Melanocyte of skin (primary cell): ENCODE data around the gene ATP8B4. TPM values are rescaled to one million over a fixed set of nuclear protein-coding genes. Genes with fewer than 3 reads are reported as not detected.

ENCODE experiments used
- small RNA-seq, 2 donors: library from RNA; depleted of rRNA; stranded (forward); fragments of <200 nt; gene quantifications; one replicate each; pipeline ENCODE3, GENCODE V24; 2012
- total RNA-seq, 2 donors: library from RNA; depleted of rRNA; stranded (reverse); fragments of >200 nt; gene quantifications; 2 replicates each; pipeline ENCODE4 v1.2.3, GENCODE V29; 2012

Gene ATP8B4, protein sequence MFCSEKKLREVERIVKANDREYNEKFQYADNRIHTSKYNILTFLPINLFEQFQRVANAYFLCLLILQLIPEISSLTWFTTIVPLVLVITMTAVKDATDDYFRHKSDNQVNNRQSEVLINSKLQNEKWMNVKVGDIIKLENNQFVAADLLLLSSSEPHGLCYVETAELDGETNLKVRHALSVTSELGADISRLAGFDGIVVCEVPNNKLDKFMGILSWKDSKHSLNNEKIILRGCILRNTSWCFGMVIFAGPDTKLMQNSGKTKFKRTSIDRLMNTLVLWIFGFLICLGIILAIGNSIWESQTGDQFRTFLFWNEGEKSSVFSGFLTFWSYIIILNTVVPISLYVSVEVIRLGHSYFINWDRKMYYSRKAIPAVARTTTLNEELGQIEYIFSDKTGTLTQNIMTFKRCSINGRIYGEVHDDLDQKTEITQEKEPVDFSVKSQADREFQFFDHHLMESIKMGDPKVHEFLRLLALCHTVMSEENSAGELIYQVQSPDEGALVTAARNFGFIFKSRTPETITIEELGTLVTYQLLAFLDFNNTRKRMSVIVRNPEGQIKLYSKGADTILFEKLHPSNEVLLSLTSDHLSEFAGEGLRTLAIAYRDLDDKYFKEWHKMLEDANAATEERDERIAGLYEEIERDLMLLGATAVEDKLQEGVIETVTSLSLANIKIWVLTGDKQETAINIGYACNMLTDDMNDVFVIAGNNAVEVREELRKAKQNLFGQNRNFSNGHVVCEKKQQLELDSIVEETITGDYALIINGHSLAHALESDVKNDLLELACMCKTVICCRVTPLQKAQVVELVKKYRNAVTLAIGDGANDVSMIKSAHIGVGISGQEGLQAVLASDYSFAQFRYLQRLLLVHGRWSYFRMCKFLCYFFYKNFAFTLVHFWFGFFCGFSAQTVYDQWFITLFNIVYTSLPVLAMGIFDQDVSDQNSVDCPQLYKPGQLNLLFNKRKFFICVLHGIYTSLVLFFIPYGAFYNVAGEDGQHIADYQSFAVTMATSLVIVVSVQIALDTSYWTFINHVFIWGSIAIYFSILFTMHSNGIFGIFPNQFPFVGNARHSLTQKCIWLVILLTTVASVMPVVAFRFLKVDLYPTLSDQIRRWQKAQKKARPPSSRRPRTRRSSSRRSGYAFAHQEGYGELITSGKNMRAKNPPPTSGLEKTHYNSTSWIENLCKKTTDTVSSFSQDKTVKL
- under 1 TPM; 0.33 to 0.69 TPM for total RNA-seq

GRCh38 chr15:50119063-50120040, at the start of gene ATP8B4:
ATP8B4 (minus strand) TSS chr15:50119233; CDS start chr15:50106966, 12,267 bp downstream.

Small RNA genes lying within 50 kb of the gene (small RNA-seq; reads per million reads assigned to genes)
- gene RNA5SP394: 0 to 0.17 reads per million in 2 donors

Other genes with a start within 250 kb of the ATP8B4 start
- not detected for gene SLC27A2, start 63.0 kb upstream of the ATP8B4 start, total RNA-seq
- gene HDC, start 146.5 kb upstream of the ATP8B4 start, total RNA-seq: not detected
- gene GABPB1, start 236.0 kb upstream of the ATP8B4 start, total RNA-seq: 10 to 100 TPM; 37.0 to 38.5 TPM